OCI-LY1 (cell line): ENCODE data around the gene ALDH16A1.

ENCODE experiments used
- EZH2 ChIP-seq: fragments of 200-600 bp; sonication (generic), shearing (Covaris generic); IDR thresholded peaks from 2 replicates; pipeline ENCODE4 v1.8.0; 2017; ENCODE audit warnings: borderline replicate concordance, mixed run types, mild to moderate bottlenecking, antibody characterized with exemption, low read length, moderate library complexity, mixed read lengths
- TF ChIP-seq, protein P1 (sequence below): fragments of 200-600 bp; sonication (generic), shearing (Covaris generic); IDR thresholded peaks from 2 replicates; pipeline ENCODE4 v1.5.1; 2017; ENCODE audit warnings: mild to moderate bottlenecking, antibody characterized with exemption, low read length, moderate library complexity, mixed read lengths

DNA sequence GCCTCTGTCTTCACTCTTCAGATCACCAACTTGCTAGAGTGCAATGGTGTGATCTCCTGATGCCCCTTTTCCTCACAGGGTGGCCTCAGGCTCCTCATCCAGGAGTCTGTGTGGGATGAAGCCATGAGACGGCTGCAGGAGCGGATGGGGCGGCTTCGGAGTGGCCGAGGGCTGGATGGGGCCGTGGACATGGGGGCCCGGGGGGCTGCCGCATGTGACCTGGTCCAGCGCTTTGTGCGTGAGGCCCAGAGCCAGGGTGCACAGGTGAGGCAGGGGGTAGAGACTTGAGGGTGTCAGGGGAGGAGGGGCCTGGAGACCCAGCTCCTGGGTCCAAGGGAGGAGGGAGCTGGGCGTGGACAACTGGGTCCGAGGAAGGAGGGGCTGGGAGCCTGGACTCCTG is 9.5 kb downstream of the ALDH16A1 start:
- TF ChIP-seq, protein P1, sequence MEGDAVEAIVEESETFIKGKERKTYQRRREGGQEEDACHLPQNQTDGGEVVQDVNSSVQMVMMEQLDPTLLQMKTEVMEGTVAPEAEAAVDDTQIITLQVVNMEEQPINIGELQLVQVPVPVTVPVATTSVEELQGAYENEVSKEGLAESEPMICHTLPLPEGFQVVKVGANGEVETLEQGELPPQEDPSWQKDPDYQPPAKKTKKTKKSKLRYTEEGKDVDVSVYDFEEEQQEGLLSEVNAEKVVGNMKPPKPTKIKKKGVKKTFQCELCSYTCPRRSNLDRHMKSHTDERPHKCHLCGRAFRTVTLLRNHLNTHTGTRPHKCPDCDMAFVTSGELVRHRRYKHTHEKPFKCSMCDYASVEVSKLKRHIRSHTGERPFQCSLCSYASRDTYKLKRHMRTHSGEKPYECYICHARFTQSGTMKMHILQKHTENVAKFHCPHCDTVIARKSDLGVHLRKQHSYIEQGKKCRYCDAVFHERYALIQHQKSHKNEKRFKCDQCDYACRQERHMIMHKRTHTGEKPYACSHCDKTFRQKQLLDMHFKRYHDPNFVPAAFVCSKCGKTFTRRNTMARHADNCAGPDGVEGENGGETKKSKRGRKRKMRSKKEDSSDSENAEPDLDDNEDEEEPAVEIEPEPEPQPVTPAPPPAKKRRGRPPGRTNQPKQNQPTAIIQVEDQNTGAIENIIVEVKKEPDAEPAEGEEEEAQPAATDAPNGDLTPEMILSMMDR: no peak
- TF ChIP-seq EZH2: no peak
